HepG2 (cell line): ENCODE results near the gene PRKAG1. TPM values are rescaled to one million over a fixed set of nuclear protein-coding genes. Genes with fewer than 3 reads are reported as not detected.
A peak's percentile ranks its signal among the peaks of the same experiment; 100 is the strongest.

Experiments
- ATAC-seq: fragments of 200-7000 bp; cut with Tn5 transposase; 3 replicates; pipeline ENCODE4 v1.9.1; 2020; ENCODE audit warnings: mild to moderate bottlenecking, moderate library complexity
- BruUV-seq: library from RNA; stranded (reverse); fragments of 400-500 nt; replicated peaks from 2 replicates; lab custom pipeline; 2021; lab: Mats Ljungman, UMichigan
- CTCF ChIA-PET: fragments of 300-600 bp; formaldehyde crosslinking; extraction: SDS; loops from one replicate; lab custom pipeline; 2021; ENCODE audit warnings: low total read pairs, inconsistent platforms, low intra/inter-chr PET ratio; lab: Yijun Ruan, JAX
- POLR2A ChIA-PET: fragments of 350-600 bp; sonication (Branson Sonifier 250); formaldehyde crosslinking; loops from one replicate; lab custom pipeline; 2020; ENCODE audit warnings: antibody characterized with exemption, inconsistent platforms; lab: Yijun Ruan, JAX
- DNase-seq: peaks from one replicate; pipeline ENCODE4 v3.0.0-alpha.2; 2015; ENCODE audit warnings: low spot score
- FAIRE-seq: peaks from 3 replicates; lab custom pipeline; 2011; peaks lifted over from hg19 to GRCh38; lab: Jason Lieb, UNC
- H2AFZ ChIP-seq: one replicate; pipeline ENCODE4 v1.6.1; 2011; ENCODE audit warnings: low read length, inconsistent platforms
- H3K27ac ChIP-seq: fragments of 300-600 bp; 3 replicates; pipeline ENCODE4 v1.8.0; 2011; ENCODE audit warnings: mixed run types, mild to moderate bottlenecking, mixed read lengths, low read length, inconsistent platforms; ENCODE audit not compliant: insufficient read depth; ENCODE audit errors: extremely low read length
- H3K27me3 ChIP-seq, 2 experiments: fragments of 200-600 bp in 1 of 2; 2 replicates in 1 of 2; 3 replicates in 1 of 2; pipeline versions ENCODE4 v1.6.0 to v1.8.0; 2011; ENCODE audit warnings: low read length in 2 of 2, mild to moderate bottlenecking in 2 of 2, moderate library complexity in 2 of 2, inconsistent platforms in 1 of 2; ENCODE audit not compliant: insufficient read depth in 2 of 2, control insufficient read depth in 1 of 2
- H3K36me3 ChIP-seq, 2 experiments: fragments of 200-600 bp in 1 of 2; replicated peaks in 1 of 2; 2 replicates in 1 of 2; 3 replicates in 1 of 2; pipeline versions ENCODE4 v1.5.1 to v1.8.0; 2011; ENCODE audit warnings: low read length in 2 of 2, inconsistent platforms in 1 of 2; ENCODE audit not compliant: insufficient read depth in 2 of 2, control insufficient read depth in 1 of 2
- H3K4me1 ChIP-seq: 2 replicates; pipeline ENCODE4 v1.5.1; 2012; ENCODE audit warnings: low read length, inconsistent platforms; ENCODE audit not compliant: insufficient read depth
- H3K4me2 ChIP-seq: 2 replicates; pipeline ENCODE4 v1.6.0; 2011; ENCODE audit warnings: low read depth, low read length, inconsistent platforms
- H3K4me3 ChIP-seq, 3 experiments: fragments of 200-600 bp in 1 of 3; sonication (generic), shearing (Covaris generic) in 1 of 3; replicated peaks in 1 of 3; 2 replicates each; pipeline ENCODE4 v1.5.1; 2011 to 2016; ENCODE audit warnings: low read length in 3 of 3, inconsistent platforms in 2 of 3, low read depth in 2 of 3, mild to moderate bottlenecking in 2 of 3, control low read depth in 1 of 3, mixed read lengths in 1 of 3; ENCODE audit not compliant: insufficient read depth in 1 of 3
- H3K79me2 ChIP-seq: one replicate; pipeline ENCODE4 v1.6.1; 2011; ENCODE audit warnings: low read length, inconsistent platforms; ENCODE audit not compliant: insufficient read depth
- H3K9ac ChIP-seq: 2 replicates; pipeline ENCODE4 v1.6.0; 2011; ENCODE audit warnings: mild to moderate bottlenecking, low read depth, low read length, inconsistent platforms; ENCODE audit not compliant: insufficient read depth
- H3K9me3 ChIP-seq: 2 replicates; pipeline ENCODE4 v1.5.1; 2012; ENCODE audit warnings: mild to moderate bottlenecking, low read length
- H4K20me1 ChIP-seq: 2 replicates; pipeline ENCODE4 v1.6.0; 2011; ENCODE audit warnings: inconsistent platforms, mild to moderate bottlenecking, low read length, moderate library complexity; ENCODE audit not compliant: insufficient read depth
- KLF9 ChIP-seq: IDR thresholded peaks from 2 replicates; pipeline ENCODE4 v1.6.1; 2016; ENCODE audit warnings: low read depth
- POGK ChIP-seq: sonication (generic); formaldehyde crosslinking; conservative IDR thresholded peaks from 2 replicates; pipeline ENCODE4 v1.8.0; 2022; ENCODE audit warnings: mild to moderate bottlenecking, moderate library complexity, missing genetic modification reagents
- REXO4 ChIP-seq: sonication (generic); formaldehyde crosslinking; IDR thresholded peaks from 2 replicates; pipeline ENCODE4 v1.8.0; 2022; ENCODE audit warnings: missing genetic modification reagents, mild to moderate bottlenecking, borderline replicate concordance
- TBL1XR1 ChIP-seq: fragments of 150-350 bp; IDR thresholded peaks from 2 replicates; pipeline ENCODE4 v1.6.1; 2014; ENCODE audit warnings: borderline replicate concordance, low read length; ENCODE audit not compliant: partially characterized antibody
- ZFX ChIP-seq: sonication (generic); formaldehyde crosslinking; IDR thresholded peaks from 2 replicates; pipeline ENCODE4 v1.4.0; 2020; ENCODE audit warnings: mild to moderate bottlenecking, low read depth, missing genetic modification reagents, moderate library complexity
- ZHX1 ChIP-seq: sonication (generic); formaldehyde crosslinking; IDR thresholded peaks from 2 replicates; pipeline ENCODE4 v1.8.1; 2022; ENCODE audit warnings: low read depth, mild to moderate bottlenecking, missing genetic modification reagents
- ZNF282 ChIP-seq: fragments of 450-650 bp; IDR thresholded peaks from 2 replicates; pipeline ENCODE4 v1.6.1; 2018; ENCODE audit not compliant: partially characterized antibody
- WGBS: methylation state at CpG from one replicate; pipeline ENCODE4 v1.1.6; 2017; ENCODE audit warnings: low lambda C conversion rate; 5-methylcytosine and 5-hydroxymethylcytosine counted together
- in situ Hi-C: cut with HindIII; loops from 2 replicates; pipeline ENCODE4 v1.10.0; 2017; ENCODE audit warnings: low pct_unique_long_range_greater_than_20kb; ENCODE audit not compliant: extremely low pct_ligation_motif_present
- intact Hi-C: fragments of 100-400 bp; cut with micrococcal nuclease; formaldehyde crosslinking; loops from one replicate; pipeline ENCODE4 v1.10.0; 2022; ENCODE audit not compliant: unreplicated experiment
- polyA plus RNA-seq, 8 experiments: library from polyadenylated mRNA; depleted of rRNA in 3 of 8; stranded (reverse) in 7 of 8; unstranded in 1 of 8; fragments of >200 nt; fragmentation: Illumina TruSeq in 4 of 8; extraction: Trizol in 4 of 8; gene quantifications; 2 replicates each; pipeline versions ENCODE4 v1.2.1 to v1.2.3, GENCODE V29; 2011 to 2016; ENCODE audit warnings: low read depth in 4 of 8, missing spikeins in 1 of 8, mixed read lengths in 1 of 8; ENCODE audit not compliant: insufficient read depth in 1 of 8
- total RNA-seq, 5 experiments: library from RNA; depleted of rRNA; stranded (reverse); fragments of >200 nt; fragmentation: Illumina TruSeq; extraction: Trizol; gene quantifications; 2 replicates each; pipeline ENCODE4 v1.2.3, GENCODE V29; 2016; ENCODE audit warnings: low read depth in 1 of 5
- TF ChIP-seq, protein P1 (sequence below): sonication (generic); formaldehyde crosslinking; IDR thresholded peaks from 2 replicates; pipeline ENCODE4 v1.4.0; 2020; ENCODE audit warnings: low read depth, missing genetic modification reagents

PRKAG1 gene
- total and polyA plus RNA-seq, 2 of the 13 experiments (the other 11 are each of a cell fraction or from before 2014, with no cell fraction given): 26.1 to 32.8 TPM

DNA sequence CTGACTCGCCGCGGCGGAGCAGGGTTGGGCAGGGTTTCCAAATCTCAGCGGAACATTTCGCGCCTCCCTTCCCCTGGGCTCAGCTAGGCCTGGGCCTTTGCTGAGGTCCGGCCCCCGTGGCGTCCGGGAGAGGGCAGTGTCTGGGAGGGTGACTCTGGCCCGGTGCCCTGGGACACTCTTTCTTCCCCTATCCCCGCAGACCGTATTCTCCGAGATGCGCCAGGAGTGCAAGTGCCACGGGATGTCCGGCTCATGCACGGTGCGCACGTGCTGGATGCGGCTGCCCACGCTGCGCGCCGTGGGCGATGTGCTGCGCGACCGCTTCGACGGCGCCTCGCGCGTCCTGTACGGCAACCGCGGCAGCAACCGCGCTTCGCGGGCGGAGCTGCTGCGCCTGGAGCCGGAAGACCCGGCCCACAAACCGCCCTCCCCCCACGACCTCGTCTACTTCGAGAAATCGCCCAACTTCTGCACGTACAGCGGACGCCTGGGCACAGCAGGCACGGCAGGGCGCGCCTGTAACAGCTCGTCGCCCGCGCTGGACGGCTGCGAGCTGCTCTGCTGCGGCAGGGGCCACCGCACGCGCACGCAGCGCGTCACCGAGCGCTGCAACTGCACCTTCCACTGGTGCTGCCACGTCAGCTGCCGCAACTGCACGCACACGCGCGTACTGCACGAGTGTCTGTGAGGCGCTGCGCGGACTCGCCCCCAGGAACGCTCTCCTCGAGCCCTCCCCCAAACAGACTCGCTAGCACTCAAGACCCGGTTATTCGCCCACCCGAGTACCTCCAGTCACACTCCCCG lies 37.4 kb downstream of the PRKAG1 start:
- no TSS peak for BruUV-seq
- no peaks in the 10 kb centered on the region for H3K36me3 ChIP-seq
- H4K20me1 ChIP-seq: no peaks in the 10 kb centered on the region
- H3K27ac ChIP-seq: no peak overlapping the region
- DNase-seq (no peak), ATAC-seq (peak; percentile 62), FAIRE-seq (no peak)
- POLR2A ChIA-PET: interaction anchor here (1.3 kb wide), 1 partner anchor 17 kb away, joined by 3 read pairs; no protein-coding TSS in a partner anchor
- no peaks in the 10 kb centered on the region for H3K79me2 ChIP-seq
- no peaks in the 10 kb centered on the region for H3K9me3 ChIP-seq
- CTCF ChIA-PET: interaction anchor here (1.2 kb wide), 2 partner anchors 14 to 15 kb away, joined by 3 to 4 read pairs; no protein-coding TSS in a partner anchor
- peak overlapping the region; percentile 70 for H3K4me2 ChIP-seq
- peak overlapping the region; percentile 34 to 69 (median 51); a peak in 4 of 6 replicates for H3K4me3 ChIP-seq
- H3K27me3 ChIP-seq: peaks cover 32 to 81% of the 10 kb centered on the region in 2 experiments
- no peak overlapping the region for H3K9ac ChIP-seq
- WGBS: 34% methylated on average over 22 of the region's 91 CpGs
- H3K4me1 ChIP-seq: peaks cover 44% of the 10 kb centered on the region
- intact Hi-C loops (no loop called here), in situ Hi-C loops (no loop called here)
- H2AFZ ChIP-seq: no peak overlapping the region
- TF ChIP-seq ZFX (CRISPR knock-in tag) (peak; percentile 68; the same call in 1 of the 2 replicates), POGK (CRISPR knock-in tag) (0 out of 2 replicates have a peak, but pooled peaks have one; percentile 16), KLF9 (no peak), ZNF282 (no peak), TBL1XR1 (no peak), ZHX1 (CRISPR knock-in tag) (no peak), REXO4 (no peak)
- TF ChIP-seq, protein P1, sequence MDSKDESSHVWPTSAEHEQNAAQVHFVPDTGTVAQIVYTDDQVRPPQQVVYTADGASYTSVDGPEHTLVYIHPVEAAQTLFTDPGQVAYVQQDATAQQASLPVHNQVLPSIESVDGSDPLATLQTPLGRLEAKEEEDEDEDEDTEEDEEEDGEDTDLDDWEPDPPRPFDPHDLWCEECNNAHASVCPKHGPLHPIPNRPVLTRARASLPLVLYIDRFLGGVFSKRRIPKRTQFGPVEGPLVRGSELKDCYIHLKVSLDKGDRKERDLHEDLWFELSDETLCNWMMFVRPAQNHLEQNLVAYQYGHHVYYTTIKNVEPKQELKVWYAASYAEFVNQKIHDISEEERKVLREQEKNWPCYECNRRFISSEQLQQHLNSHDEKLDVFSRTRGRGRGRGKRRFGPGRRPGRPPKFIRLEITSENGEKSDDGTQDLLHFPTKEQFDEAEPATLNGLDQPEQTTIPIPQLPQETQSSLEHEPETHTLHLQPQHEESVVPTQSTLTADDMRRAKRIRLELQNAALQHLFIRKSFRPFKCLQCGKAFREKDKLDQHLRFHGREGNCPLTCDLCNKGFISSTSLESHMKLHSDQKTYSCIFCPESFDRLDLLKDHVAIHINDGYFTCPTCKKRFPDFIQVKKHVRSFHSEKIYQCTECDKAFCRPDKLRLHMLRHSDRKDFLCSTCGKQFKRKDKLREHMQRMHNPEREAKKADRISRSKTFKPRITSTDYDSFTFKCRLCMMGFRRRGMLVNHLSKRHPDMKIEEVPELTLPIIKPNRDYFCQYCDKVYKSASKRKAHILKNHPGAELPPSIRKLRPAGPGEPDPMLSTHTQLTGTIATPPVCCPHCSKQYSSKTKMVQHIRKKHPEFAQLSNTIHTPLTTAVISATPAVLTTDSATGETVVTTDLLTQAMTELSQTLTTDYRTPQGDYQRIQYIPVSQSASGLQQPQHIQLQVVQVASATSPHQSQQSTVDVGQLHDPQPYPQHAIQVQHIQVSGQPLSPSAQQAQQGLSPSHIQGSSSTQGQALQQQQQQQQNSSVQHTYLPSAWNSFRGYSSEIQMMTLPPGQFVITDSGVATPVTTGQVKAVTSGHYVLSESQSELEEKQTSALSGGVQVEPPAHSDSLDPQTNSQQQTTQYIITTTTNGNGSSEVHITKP: no peak
